ENCODE data around the gene GJD3.

DNA sequence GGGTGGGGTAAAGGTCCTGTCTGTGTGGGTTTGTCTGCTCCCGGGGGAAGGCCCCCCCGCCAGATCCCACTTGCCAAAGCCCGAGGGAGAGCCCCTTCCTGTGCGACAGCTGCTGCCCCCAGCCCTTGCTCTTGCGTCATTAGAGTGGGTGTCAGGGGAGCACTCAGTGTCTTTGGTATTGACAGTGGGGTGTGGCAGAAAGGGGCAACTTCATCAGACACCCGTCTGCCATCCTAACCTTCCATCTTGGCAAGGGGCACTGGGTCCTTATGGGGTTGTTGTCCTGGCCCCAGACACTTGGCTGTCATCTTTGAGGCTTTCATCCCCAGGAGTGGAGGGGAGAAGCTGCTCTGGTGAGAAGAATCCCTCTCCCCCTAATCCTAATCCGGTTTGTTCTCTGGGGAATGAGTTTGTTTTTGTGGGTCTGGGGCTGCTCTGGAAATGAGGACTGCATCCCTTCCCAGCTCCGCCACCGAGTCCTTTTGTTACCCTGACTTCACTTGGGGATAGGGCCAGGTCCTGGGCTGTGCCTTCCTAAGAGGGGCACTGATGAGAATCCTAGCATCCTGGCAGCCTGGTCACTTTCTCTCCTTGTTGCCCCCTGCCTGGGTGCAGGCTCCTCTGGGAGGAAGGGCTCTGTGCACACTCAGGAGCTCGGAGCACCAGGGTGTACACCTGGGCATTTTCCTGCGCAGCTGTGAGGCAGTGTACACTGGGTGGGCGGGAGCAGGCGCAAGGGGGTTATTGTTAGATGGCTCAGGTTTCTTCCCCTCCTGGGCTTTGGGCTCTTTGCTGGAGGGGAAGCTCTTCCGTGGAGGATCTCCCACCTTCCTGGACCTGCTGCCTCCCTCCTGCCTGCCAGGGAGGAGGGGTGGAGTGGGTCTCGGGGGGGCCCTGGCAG, 21.1 kb downstream of the GJD3 start:
- TF ChIP-seq POLR2AphosphoS5 (IDR thresholded peaks at IDR 0.05) (no peak), CTCF (IDR thresholded peaks at IDR 0.05) (no peak)
